PFSK-1 (cell line): ENCODE data around the gene SCMH1.

Experiments used
- POLR2AphosphoS5 ChIP-seq: IDR thresholded peaks from 2 replicates; pipeline ENCODE4 v1.6.1; 2012; ENCODE audit warnings: low read depth, mild to moderate bottlenecking, control low read depth, low read length, moderate library complexity
- TAF1 ChIP-seq: IDR thresholded peaks from 2 replicates; pipeline ENCODE4 v1.6.1; 2012; ENCODE audit warnings: low read length, control low read depth, borderline replicate concordance; ENCODE audit not compliant: insufficient read depth
- TF ChIP-seq, protein P1 (sequence below), 2 experiments: IDR thresholded peaks; 2 replicates each; pipeline versions ENCODE4 v1.6.1 to v1.8.0; 2011 to 2012; ENCODE audit warnings: low read depth in 2 of 2, low read length in 2 of 2, control low read depth in 1 of 2, inconsistent platforms in 1 of 2, mild to moderate bottlenecking in 1 of 2, moderate library complexity in 1 of 2; ENCODE audit not compliant: insufficient read depth in 1 of 2

DNA sequence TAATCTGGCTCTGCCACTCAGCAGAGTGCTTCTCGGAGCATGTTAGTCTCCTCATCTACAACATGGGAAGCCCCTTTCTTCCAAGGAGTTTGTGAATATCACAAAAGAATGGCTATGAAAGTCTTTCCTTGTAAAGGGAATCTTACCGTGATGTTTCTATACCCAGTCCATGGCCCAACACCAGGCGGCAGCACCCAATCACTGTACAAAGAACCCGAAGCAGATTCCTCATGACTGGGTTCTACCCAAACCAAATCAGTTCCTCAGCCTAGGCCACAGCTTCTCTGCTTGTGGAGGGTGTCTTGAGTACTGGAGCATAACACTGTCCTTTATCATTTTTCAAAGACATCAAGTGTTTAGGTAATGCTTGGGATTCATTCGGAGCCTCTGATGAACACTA lies 204.0 kb downstream of the SCMH1 start:
- no peak for TF ChIP-seq POLR2AphosphoS5
- TF ChIP-seq, protein P1, sequence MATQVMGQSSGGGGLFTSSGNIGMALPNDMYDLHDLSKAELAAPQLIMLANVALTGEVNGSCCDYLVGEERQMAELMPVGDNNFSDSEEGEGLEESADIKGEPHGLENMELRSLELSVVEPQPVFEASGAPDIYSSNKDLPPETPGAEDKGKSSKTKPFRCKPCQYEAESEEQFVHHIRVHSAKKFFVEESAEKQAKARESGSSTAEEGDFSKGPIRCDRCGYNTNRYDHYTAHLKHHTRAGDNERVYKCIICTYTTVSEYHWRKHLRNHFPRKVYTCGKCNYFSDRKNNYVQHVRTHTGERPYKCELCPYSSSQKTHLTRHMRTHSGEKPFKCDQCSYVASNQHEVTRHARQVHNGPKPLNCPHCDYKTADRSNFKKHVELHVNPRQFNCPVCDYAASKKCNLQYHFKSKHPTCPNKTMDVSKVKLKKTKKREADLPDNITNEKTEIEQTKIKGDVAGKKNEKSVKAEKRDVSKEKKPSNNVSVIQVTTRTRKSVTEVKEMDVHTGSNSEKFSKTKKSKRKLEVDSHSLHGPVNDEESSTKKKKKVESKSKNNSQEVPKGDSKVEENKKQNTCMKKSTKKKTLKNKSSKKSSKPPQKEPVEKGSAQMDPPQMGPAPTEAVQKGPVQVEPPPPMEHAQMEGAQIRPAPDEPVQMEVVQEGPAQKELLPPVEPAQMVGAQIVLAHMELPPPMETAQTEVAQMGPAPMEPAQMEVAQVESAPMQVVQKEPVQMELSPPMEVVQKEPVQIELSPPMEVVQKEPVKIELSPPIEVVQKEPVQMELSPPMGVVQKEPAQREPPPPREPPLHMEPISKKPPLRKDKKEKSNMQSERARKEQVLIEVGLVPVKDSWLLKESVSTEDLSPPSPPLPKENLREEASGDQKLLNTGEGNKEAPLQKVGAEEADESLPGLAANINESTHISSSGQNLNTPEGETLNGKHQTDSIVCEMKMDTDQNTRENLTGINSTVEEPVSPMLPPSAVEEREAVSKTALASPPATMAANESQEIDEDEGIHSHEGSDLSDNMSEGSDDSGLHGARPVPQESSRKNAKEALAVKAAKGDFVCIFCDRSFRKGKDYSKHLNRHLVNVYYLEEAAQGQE (IDR thresholded peaks at IDR 0.05; ENCODE audit: insufficient read depth in 1 of 2, low read depth in 2 of 2, low read length in 2 of 2) = no peak
- TF ChIP-seq TAF1 = no peak
